GM19324 (cell line): ENCODE results near the gene PRKAB2.
"Not testable (repeated sequence)": the region's sequence is repeated elsewhere in the genome, so short reads cannot be mapped to it uniquely, and the experiment has no call there.

Experiments used
- ATAC-seq: cut with Tn5 transposase; IDR thresholded peaks from one replicate; pipeline ENCODE4 v1.9.1; 2021; ENCODE audit warnings: mild to moderate bottlenecking, moderate library complexity; ENCODE audit not compliant: unreplicated experiment, low FRiP score

Gene PRKAB2

DNA sequence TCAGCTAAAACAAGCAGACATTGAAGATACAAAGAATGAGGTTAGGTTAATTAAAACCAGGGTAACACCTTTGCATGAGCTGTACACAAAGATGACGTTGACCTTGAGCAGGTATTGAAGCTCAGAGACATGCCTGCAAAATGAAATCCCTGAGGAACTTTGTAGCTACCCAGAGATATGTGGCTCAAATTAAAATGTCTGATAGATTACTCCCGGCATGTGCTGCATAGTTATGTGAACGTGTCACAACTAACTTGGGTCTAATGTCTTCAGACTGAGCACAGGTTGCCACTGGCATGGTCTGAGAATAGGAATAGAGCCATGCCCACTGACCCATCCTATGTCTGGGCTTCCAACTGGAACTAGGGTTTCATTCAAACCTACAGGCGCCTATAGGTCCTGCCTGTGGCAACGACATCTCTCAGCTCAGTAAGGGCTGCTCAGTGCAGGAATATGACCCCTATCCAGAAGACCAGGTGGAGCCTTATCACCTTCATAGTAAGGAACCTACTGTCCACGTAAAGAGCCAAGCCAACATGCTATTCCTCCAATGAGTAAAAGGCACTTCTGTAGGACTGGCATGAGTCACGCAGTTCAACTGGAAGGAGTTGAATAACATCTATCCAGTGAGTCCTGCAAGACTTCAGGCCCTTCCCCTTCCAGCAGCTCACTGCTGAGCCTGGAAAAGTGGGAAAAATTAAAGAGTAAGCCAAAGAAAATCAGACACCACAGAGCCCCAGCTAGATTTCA lies 60.7 kb downstream of the PRKAB2 start:
- no peak for ATAC-seq

DNA sequence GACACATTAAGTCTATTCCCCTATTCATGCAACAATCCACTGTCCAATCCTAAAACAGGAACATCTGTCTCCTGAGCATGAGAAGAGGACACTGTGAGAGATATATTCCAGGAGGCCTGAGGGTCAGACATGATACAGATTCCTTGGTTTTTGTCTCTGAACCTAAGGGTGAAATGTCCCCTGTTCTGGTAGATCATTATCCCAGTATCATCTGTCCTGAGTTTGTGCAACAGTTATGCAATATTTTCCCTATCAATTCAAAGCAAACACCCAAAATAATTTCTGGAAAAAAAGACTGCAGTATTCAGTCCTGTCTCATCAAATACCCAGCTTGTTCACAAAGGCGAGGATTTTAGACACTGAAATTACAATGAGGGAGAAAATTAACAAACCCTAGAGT lies 61.4 kb downstream of the PRKAB2 start:
- ATAC-seq: no peak

DNA sequence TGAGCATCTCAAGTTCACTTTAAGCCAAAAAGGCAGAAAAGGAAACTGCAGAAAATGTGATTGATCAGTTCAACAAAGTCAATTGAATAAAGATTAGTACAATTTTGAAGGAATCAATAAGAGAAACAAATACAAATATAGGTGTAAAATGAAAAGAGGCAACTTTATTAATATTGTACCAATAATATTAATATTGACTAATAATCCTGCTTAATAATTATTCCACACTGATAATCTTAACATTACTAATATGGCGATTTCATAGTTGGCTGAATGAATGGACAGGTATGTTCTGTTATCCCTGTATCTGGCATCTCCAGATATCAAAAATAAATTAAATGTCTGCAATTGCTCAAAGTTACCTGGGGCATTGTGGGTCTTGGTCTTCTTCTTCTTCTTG lies 61.8 kb downstream of the PRKAB2 start:
- ATAC-seq: no peak

DNA sequence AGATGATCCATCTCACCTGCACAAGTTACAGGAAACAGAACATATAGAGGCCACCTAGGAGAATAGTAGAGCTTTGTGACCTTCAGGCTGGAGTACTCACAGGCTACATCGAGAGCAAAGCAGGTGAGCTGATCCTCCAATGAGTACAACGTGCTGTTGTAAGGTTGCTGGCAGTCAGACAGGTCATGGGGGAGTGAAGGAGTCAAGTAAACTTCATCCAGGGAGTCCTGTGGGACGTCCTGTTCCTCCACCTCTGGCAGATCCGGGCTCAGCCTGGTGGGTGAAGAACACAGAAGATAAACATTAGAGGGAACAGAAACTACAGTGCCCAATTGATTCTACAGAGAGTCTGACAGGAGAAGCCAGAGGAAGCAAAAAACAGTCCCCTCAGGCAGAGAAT lies 62.5 kb downstream of the PRKAB2 start:
- ATAC-seq: no peak

GRCh38 chr1:147109041-147109440 lies 63.2 kb downstream of the PRKAB2 start:
- ATAC-seq: no peak

GRCh38 chr1:147106407-147106881 lies 65.8 kb downstream of the PRKAB2 start:
- not testable (repeated sequence) for ATAC-seq

DNA sequence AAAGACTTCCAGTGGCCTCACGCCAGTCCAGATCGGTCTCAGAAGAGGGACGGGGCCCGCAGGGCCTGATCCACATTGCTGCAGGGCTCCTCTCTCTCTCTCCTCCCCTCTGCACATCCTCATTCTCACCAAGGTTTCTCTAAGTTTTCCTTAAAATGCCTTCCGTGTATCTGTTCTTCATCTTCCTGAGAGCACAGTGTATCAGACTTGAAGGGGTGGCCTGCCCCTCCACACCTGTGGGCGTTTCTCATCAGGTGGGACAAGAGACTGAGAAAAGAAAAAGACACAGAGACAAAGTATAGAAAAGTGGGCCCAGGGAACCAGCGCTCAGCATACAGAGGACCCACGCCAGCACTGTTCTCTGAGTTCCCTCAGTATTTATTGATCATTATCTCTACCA lies 66.4 kb downstream of the PRKAB2 start:
- no peak for ATAC-seq
